WTC11 (cell line): Measurements from ENCODE around the gene IGFN1. TPM values are rescaled to one million over a fixed set of nuclear protein-coding genes. Genes with fewer than 3 reads are reported as not detected.

Experiments
- ATAC-seq: fragments of 200-7000 bp; cut with Tn5 transposase; 2 replicates; pipeline ENCODE4 v1.10.0; 2021; ENCODE audit warnings: mild to moderate bottlenecking, moderate library complexity
- CTCF ChIA-PET: fragments of 300-600 bp; sonication (Branson Sonifier 250); formaldehyde crosslinking; loops from one replicate; lab custom pipeline; 2021; ENCODE audit warnings: antibody characterized with exemption; lab: Charles Lee
- POLR2A ChIA-PET: fragments of 350-600 bp; sonication (Branson Sonifier 250); formaldehyde crosslinking; loops from one replicate; lab custom pipeline; 2021; ENCODE audit warnings: antibody characterized with exemption; lab: Charles Lee
- DNase-seq: peaks from one replicate; pipeline ENCODE4 v3.0.0; 2021; ENCODE audit warnings: low spot score
- H3K27ac Mint-ChIP-seq: 2 replicates; pipeline ENCODE4 v1.8.0; 2021; ENCODE audit warnings: mixed read lengths
- H3K27me3 Mint-ChIP-seq: 2 replicates; pipeline ENCODE4 v1.8.0; 2021; ENCODE audit warnings: low read depth, mild to moderate bottlenecking, moderate library complexity, mixed read lengths
- H3K36me3 Mint-ChIP-seq: 2 replicates; pipeline ENCODE4 v1.8.0; 2021; ENCODE audit warnings: mixed read lengths
- H3K4me1 Mint-ChIP-seq: 2 replicates; pipeline ENCODE4 v1.8.0; 2022; ENCODE audit warnings: mixed read lengths
- H3K4me3 Mint-ChIP-seq: 2 replicates; pipeline ENCODE4 v1.8.0; 2021; ENCODE audit warnings: mild to moderate bottlenecking, moderate library complexity, mixed read lengths
- H3K9me3 Mint-ChIP-seq: 2 replicates; pipeline ENCODE4 v1.8.0; 2021; ENCODE audit warnings: mixed read lengths
- ATF1 ChIP-seq: sonication (generic); formaldehyde crosslinking; IDR thresholded peaks from 2 replicates; pipeline ENCODE4 v1.8.1; 2023; ENCODE audit warnings: mild to moderate bottlenecking, moderate library complexity, missing genetic modification reagents
- ESRRA ChIP-seq: sonication (generic); formaldehyde crosslinking; IDR thresholded peaks from 2 replicates; pipeline ENCODE4 v1.8.1; 2022; ENCODE audit warnings: mild to moderate bottlenecking, missing genetic modification reagents, borderline replicate concordance
- FOXJ3 ChIP-seq: sonication (generic); formaldehyde crosslinking; IDR thresholded peaks from 2 replicates; pipeline ENCODE4 v1.9.0; 2021; ENCODE audit warnings: missing genetic modification reagents, mild to moderate bottlenecking, borderline replicate concordance
- JAZF1 ChIP-seq: fragments of 250-450 bp; sonication (Bioruptor Pico); IDR thresholded peaks from 2 replicates; pipeline ENCODE4 v1.9.0; 2021; ENCODE audit warnings: moderate library complexity, mild to moderate bottlenecking, inconsistent platforms
- NFYB ChIP-seq: sonication (generic); formaldehyde crosslinking; conservative IDR thresholded peaks from 2 replicates; pipeline ENCODE4 v1.8.0; 2022; ENCODE audit warnings: low read depth, missing genetic modification reagents
- RELA ChIP-seq: sonication (generic); formaldehyde crosslinking; IDR thresholded peaks from 2 replicates; pipeline ENCODE4 v1.8.1; 2022; ENCODE audit warnings: missing genetic modification reagents, mild to moderate bottlenecking, borderline replicate concordance
- SOX15 ChIP-seq: fragments of 250-450 bp; sonication (Bioruptor Pico); IDR thresholded peaks from 2 replicates; pipeline ENCODE4 v1.9.0; 2021; ENCODE audit warnings: mild to moderate bottlenecking
- SP1 ChIP-seq: sonication (generic); formaldehyde crosslinking; conservative IDR thresholded peaks from 2 replicates; pipeline ENCODE4 v1.8.1; 2022; ENCODE audit warnings: missing genetic modification reagents
- ZNF219 ChIP-seq: sonication (generic); formaldehyde crosslinking; IDR thresholded peaks from 2 replicates; pipeline ENCODE4 v1.8.0; 2023; ENCODE audit warnings: missing genetic modification reagents, mild to moderate bottlenecking, borderline replicate concordance
- ZNF263 ChIP-seq: sonication (generic); formaldehyde crosslinking; IDR thresholded peaks from 2 replicates; pipeline ENCODE4 v1.8.1; 2022; ENCODE audit warnings: low read depth, mild to moderate bottlenecking, moderate library complexity, missing genetic modification reagents
- ZNF396 ChIP-seq: fragments of 250-450 bp; sonication (Bioruptor Pico); IDR thresholded peaks from 2 replicates; pipeline ENCODE4 v1.8.0; 2021; ENCODE audit warnings: mild to moderate bottlenecking, moderate library complexity, borderline replicate concordance
- ZNF416 ChIP-seq: fragments of 250-450 bp; sonication (Bioruptor Pico); IDR thresholded peaks from 2 replicates; pipeline ENCODE4 v1.9.0; 2021; ENCODE audit warnings: mild to moderate bottlenecking, inconsistent platforms
- total RNA-seq: library from RNA; stranded (reverse); gene quantifications from 3 replicates; pipeline ENCODE4 v1.2.3, GENCODE V29; 2021
- TF ChIP-seq, protein P1 (sequence below): sonication (generic); formaldehyde crosslinking; IDR thresholded peaks from 2 replicates; pipeline ENCODE4 v1.8.1; 2023; ENCODE audit warnings: mild to moderate bottlenecking, missing genetic modification reagents, moderate library complexity
- TF ChIP-seq, protein P2 (sequence below): sonication (generic); formaldehyde crosslinking; conservative IDR thresholded peaks from 2 replicates; pipeline ENCODE4 v1.8.1; 2023; ENCODE audit warnings: mild to moderate bottlenecking, low read depth, missing genetic modification reagents, moderate library complexity
- TF ChIP-seq, protein P3 (sequence below): sonication (generic); formaldehyde crosslinking; IDR thresholded peaks from 2 replicates; pipeline ENCODE4 v1.8.0; 2022; ENCODE audit warnings: missing genetic modification reagents
- TF ChIP-seq, protein P4 (sequence below): fragments of 200-600 bp; IDR thresholded peaks from 2 replicates; pipeline ENCODE4 v1.8.0; 2022; ENCODE audit warnings: antibody characterized with exemption
- TF ChIP-seq, protein P5 (sequence below): fragments of 250-450 bp; sonication (Bioruptor Pico); IDR thresholded peaks from 2 replicates; pipeline ENCODE4 v1.9.0; 2021; ENCODE audit warnings: mild to moderate bottlenecking
- TF ChIP-seq, protein P6 (sequence below): fragments of 250-450 bp; sonication (Bioruptor Pico); IDR thresholded peaks from 2 replicates; pipeline ENCODE4 v1.9.0; 2021; ENCODE audit warnings: mild to moderate bottlenecking, borderline replicate concordance

Gene IGFN1
- total RNA-seq, 1 experiment from 2014 or later: 0.11 TPM

DNA sequence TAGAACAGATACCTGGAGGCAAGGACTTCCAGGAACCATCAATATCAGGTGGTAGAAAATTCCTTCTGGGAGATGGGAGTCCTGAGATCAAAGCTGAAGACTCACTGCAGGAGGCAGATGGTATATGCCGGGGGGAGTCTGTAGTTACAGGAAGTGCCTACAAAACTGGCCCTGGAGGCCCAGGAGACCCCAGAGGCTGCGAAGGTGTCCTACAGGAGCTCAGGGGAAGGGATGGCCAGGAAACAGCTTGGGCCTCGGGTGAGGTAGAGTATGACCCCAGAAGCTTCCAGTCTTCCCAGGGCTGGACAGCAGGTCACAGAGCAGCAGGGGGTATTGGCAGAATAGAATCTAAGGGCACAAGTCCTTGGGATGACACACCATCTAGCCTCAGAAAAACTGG, 16.4 kb downstream of the IGFN1 start:
- H3K36me3 Mint-ChIP-seq: no peaks in the 10 kb centered on the region
- no peak overlapping the region for H3K27ac Mint-ChIP-seq
- TF ChIP-seq SOX15 (CRISPR knock-in tag) (no peak), ZNF396 (CRISPR knock-in tag) (no peak), ZNF219 (CRISPR knock-in tag) (no peak), JAZF1 (CRISPR knock-in tag) (no peak), RELA (CRISPR knock-in tag) (no peak), NFYB (CRISPR knock-in tag) (no peak), FOXJ3 (CRISPR knock-in tag) (no peak), ATF1 (CRISPR knock-in tag) (no peak), ESRRA (CRISPR knock-in tag) (no peak), SP1 (CRISPR knock-in tag) (no peak), ZNF263 (no peak), ZNF416 (CRISPR knock-in tag) (no peak)
- TF ChIP-seq, protein P1, sequence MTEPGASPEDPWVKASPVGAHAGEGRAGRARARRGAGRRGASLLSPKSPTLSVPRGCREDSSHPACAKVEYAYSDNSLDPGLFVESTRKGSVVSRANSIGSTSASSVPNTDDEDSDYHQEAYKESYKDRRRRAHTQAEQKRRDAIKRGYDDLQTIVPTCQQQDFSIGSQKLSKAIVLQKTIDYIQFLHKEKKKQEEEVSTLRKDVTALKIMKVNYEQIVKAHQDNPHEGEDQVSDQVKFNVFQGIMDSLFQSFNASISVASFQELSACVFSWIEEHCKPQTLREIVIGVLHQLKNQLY (CRISPR knock-in tag): no peak
- TF ChIP-seq, protein P2, sequence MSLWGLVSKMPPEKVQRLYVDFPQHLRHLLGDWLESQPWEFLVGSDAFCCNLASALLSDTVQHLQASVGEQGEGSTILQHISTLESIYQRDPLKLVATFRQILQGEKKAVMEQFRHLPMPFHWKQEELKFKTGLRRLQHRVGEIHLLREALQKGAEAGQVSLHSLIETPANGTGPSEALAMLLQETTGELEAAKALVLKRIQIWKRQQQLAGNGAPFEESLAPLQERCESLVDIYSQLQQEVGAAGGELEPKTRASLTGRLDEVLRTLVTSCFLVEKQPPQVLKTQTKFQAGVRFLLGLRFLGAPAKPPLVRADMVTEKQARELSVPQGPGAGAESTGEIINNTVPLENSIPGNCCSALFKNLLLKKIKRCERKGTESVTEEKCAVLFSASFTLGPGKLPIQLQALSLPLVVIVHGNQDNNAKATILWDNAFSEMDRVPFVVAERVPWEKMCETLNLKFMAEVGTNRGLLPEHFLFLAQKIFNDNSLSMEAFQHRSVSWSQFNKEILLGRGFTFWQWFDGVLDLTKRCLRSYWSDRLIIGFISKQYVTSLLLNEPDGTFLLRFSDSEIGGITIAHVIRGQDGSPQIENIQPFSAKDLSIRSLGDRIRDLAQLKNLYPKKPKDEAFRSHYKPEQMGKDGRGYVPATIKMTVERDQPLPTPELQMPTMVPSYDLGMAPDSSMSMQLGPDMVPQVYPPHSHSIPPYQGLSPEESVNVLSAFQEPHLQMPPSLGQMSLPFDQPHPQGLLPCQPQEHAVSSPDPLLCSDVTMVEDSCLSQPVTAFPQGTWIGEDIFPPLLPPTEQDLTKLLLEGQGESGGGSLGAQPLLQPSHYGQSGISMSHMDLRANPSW: no peak
- TF ChIP-seq, protein P3, sequence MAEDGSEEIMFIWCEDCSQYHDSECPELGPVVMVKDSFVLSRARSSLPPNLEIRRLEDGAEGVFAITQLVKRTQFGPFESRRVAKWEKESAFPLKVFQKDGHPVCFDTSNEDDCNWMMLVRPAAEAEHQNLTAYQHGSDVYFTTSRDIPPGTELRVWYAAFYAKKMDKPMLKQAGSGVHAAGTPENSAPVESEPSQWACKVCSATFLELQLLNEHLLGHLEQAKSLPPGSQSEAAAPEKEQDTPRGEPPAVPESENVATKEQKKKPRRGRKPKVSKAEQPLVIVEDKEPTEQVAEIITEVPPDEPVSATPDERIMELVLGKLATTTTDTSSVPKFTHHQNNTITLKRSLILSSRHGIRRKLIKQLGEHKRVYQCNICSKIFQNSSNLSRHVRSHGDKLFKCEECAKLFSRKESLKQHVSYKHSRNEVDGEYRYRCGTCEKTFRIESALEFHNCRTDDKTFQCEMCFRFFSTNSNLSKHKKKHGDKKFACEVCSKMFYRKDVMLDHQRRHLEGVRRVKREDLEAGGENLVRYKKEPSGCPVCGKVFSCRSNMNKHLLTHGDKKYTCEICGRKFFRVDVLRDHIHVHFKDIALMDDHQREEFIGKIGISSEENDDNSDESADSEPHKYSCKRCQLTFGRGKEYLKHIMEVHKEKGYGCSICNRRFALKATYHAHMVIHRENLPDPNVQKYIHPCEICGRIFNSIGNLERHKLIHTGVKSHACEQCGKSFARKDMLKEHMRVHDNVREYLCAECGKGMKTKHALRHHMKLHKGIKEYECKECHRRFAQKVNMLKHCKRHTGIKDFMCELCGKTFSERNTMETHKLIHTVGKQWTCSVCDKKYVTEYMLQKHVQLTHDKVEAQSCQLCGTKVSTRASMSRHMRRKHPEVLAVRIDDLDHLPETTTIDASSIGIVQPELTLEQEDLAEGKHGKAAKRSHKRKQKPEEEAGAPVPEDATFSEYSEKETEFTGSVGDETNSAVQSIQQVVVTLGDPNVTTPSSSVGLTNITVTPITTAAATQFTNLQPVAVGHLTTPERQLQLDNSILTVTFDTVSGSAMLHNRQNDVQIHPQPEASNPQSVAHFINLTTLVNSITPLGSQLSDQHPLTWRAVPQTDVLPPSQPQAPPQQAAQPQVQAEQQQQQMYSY (CRISPR knock-in tag): no peak
- TF ChIP-seq, protein P4, sequence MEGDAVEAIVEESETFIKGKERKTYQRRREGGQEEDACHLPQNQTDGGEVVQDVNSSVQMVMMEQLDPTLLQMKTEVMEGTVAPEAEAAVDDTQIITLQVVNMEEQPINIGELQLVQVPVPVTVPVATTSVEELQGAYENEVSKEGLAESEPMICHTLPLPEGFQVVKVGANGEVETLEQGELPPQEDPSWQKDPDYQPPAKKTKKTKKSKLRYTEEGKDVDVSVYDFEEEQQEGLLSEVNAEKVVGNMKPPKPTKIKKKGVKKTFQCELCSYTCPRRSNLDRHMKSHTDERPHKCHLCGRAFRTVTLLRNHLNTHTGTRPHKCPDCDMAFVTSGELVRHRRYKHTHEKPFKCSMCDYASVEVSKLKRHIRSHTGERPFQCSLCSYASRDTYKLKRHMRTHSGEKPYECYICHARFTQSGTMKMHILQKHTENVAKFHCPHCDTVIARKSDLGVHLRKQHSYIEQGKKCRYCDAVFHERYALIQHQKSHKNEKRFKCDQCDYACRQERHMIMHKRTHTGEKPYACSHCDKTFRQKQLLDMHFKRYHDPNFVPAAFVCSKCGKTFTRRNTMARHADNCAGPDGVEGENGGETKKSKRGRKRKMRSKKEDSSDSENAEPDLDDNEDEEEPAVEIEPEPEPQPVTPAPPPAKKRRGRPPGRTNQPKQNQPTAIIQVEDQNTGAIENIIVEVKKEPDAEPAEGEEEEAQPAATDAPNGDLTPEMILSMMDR: no peak
- TF ChIP-seq, protein P5, sequence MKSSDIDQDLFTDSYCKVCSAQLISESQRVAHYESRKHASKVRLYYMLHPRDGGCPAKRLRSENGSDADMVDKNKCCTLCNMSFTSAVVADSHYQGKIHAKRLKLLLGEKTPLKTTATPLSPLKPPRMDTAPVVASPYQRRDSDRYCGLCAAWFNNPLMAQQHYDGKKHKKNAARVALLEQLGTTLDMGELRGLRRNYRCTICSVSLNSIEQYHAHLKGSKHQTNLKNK (CRISPR knock-in tag): no peak
- TF ChIP-seq, protein P6, sequence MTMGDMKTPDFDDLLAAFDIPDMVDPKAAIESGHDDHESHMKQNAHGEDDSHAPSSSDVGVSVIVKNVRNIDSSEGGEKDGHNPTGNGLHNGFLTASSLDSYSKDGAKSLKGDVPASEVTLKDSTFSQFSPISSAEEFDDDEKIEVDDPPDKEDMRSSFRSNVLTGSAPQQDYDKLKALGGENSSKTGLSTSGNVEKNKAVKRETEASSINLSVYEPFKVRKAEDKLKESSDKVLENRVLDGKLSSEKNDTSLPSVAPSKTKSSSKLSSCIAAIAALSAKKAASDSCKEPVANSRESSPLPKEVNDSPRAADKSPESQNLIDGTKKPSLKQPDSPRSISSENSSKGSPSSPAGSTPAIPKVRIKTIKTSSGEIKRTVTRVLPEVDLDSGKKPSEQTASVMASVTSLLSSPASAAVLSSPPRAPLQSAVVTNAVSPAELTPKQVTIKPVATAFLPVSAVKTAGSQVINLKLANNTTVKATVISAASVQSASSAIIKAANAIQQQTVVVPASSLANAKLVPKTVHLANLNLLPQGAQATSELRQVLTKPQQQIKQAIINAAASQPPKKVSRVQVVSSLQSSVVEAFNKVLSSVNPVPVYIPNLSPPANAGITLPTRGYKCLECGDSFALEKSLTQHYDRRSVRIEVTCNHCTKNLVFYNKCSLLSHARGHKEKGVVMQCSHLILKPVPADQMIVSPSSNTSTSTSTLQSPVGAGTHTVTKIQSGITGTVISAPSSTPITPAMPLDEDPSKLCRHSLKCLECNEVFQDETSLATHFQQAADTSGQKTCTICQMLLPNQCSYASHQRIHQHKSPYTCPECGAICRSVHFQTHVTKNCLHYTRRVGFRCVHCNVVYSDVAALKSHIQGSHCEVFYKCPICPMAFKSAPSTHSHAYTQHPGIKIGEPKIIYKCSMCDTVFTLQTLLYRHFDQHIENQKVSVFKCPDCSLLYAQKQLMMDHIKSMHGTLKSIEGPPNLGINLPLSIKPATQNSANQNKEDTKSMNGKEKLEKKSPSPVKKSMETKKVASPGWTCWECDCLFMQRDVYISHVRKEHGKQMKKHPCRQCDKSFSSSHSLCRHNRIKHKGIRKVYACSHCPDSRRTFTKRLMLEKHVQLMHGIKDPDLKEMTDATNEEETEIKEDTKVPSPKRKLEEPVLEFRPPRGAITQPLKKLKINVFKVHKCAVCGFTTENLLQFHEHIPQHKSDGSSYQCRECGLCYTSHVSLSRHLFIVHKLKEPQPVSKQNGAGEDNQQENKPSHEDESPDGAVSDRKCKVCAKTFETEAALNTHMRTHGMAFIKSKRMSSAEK (CRISPR knock-in tag): no peak
- no peak overlapping the region for H3K4me3 Mint-ChIP-seq
- CTCF ChIA-PET: interaction anchor here (0.8 to 1.5 kb wide), 3 partner anchors 16 to 227 kb away, joined by 3 to 5 read pairs (median 4); no protein-coding TSS in a partner anchor
- POLR2A ChIA-PET: no interaction called here
- no peaks in the 10 kb centered on the region for H3K9me3 Mint-ChIP-seq
- ATAC-seq: no peak
- no peaks in the 10 kb centered on the region for H3K4me1 Mint-ChIP-seq
- peaks cover 33% of the 10 kb centered on the region for H3K27me3 Mint-ChIP-seq
- no peak for DNase-seq
